ENCODE results near the gene DLG5.

DLG5 gene

DNA sequence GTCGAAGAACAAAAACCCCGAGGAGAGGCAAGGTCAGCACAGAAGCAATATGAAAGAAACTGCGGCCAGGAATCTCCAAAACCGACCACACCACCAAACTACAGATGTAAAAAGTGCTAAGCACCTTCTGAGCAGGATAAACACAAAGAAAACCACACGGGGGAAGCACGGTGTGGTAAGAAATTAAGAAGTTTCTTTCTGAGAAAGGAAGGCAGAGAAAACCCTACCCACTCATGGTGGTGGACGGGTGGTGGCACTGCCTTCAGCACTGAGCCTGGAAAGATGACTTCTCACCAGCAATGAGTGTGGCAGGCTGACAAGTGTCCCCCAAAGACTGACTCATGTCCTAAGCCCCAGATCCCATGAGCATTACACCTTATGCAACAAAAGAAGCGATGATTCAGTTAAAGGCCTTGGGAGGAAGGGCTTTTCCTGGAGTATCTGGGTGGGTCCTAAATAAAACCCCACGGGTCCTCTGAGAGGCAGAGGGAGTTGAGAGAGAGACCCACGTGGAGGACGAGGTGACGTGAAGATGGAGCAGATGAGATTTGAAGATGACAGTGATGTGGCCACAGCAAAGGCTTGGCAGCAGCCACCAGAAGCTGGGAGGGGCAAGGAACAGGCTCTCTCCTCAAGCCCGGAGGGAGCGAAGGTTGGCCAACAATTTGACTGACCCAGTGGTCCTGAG lies 124.9 kb downstream of the DLG5 start:
- no peaks in the 10 kb centered on the region for H3K9me3 Mint-ChIP-seq
- no peaks in the 10 kb centered on the region for H3K27me3 Mint-ChIP-seq
- H3K36me3 Mint-ChIP-seq = no peaks in the 10 kb centered on the region
- no peak overlapping the region for H3K27ac Mint-ChIP-seq
- H3K4me3 Mint-ChIP-seq = no peak overlapping the region
- H3K4me1 Mint-ChIP-seq = peaks cover 6% of the 10 kb centered on the region

DNA sequence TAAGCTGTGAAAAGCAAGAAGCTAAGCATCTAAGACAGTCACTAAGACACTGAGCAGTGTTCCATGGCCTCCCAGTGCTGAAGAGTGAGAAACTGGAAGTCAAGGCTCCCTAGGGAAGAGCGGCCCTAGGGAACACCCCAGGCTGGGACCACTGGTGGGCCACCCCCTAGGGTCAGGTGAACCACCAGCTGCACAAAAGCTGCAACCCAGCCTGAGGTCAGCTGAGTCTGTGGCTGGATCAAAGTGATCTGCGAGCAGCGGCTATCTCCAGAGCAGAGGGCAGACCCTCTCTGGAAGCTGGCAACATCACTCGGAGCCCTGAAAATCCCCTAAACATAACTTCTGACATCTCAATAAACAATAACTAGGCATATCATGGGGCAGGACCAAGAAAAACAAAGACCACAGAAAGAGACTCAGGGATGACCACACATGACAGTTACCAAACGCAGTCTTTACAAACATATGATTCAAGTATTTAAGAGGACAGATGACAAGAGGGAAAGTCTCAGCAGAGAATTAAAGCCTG lies 125.8 kb downstream of the DLG5 start:
- Mint-ChIP-seq H3K4me1 (peaks cover 6% of the 10 kb centered on the region), H3K4me3 (no peak overlapping the region), H3K36me3 (no peaks in the 10 kb centered on the region), H3K27ac (no peak overlapping the region), H3K27me3 (no peaks in the 10 kb centered on the region), H3K9me3 (no peaks in the 10 kb centered on the region)

GRCh38 chr10:77800320-77800719 lies 126.2 kb downstream of the DLG5 start:
- no peaks in the 10 kb centered on the region for H3K9me3 Mint-ChIP-seq
- H3K36me3 Mint-ChIP-seq = no peaks in the 10 kb centered on the region
- H3K4me3 Mint-ChIP-seq = no peak overlapping the region
- H3K4me1 Mint-ChIP-seq = peaks cover 6% of the 10 kb centered on the region
- H3K27me3 Mint-ChIP-seq = no peaks in the 10 kb centered on the region
- no peak overlapping the region for H3K27ac Mint-ChIP-seq

DNA sequence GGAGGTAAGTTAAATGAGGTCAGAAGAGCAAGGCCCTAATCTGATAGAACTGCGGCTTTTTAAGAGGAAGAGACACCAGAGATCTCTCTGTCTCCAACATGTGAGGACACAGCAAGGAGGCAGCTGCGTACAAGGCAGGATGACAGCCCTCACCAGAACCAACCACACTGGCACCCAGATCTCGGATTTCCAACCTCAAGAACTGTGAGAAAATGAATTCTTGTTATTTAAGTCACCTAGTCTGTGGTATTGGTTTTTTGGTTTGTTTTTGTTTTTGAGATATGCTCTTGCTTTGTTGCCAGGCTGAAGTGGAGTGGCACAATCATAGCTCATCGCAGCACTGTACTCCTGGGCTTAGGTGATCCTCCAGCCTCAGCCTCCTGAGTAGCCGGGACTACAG lies 127.2 kb downstream of the DLG5 start:
- Mint-ChIP-seq H3K9me3 (no peaks in the 10 kb centered on the region), H3K27ac (no peak overlapping the region), H3K27me3 (no peaks in the 10 kb centered on the region), H3K4me1 (peaks cover 6% of the 10 kb centered on the region), H3K4me3 (no peak overlapping the region), H3K36me3 (no peaks in the 10 kb centered on the region)

DNA sequence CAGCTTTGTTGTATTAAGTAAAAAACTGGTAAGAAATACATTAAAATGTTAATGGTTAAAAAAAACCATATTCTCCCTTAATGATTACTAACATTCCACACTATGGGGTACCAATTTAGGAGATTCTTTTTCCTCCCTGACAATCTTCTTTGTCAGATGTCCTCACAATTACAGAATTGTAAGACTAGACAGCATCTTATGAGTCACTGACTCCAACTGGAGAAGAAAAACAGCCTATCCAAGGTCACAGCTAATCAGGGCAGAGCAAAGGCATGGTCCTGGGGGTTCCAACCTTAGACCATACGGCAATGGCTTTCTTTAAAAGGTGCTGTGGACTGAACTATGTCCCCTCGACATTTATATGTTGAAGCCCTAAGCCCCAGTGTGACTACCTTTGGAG lies 127.6 kb downstream of the DLG5 start:
- no peak overlapping the region for H3K27ac Mint-ChIP-seq
- H3K36me3 Mint-ChIP-seq = no peaks in the 10 kb centered on the region
- H3K4me3 Mint-ChIP-seq = no peak overlapping the region
- H3K27me3 Mint-ChIP-seq = no peaks in the 10 kb centered on the region
- peaks cover 6% of the 10 kb centered on the region for H3K4me1 Mint-ChIP-seq
- no peaks in the 10 kb centered on the region for H3K9me3 Mint-ChIP-seq

DNA sequence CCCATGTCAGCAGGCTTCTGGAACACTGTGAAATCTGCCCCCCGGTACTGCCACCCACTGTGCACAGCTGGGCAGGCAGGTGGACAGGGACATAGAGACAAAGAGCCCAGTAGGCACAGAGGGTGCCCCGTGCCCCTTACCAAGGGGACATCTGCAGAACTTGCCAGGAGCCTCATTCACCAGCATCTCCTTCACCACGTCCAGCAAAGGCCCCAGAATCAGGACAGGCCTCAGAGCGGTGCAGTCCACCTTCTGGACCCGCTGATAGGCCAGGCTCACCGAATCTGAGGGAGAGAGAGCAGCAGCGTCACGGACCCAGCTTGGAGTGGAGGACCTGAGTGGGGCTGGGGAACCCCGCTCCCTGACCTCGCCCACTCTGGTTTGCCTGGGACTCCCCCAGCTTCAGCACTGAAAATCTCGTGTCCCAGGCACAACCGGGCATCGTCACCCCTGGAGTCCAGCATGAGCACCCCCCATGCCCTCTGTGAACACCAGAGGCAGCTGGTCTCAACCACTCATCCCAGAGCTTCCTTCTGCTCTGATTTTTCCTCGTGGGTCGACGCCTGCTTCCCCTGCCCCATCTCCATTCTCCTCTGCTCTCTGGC lies 130.1 kb downstream of the DLG5 start:
- Mint-ChIP-seq H3K27ac (no peak overlapping the region), H3K4me1 (peaks cover 6% of the 10 kb centered on the region), H3K36me3 (no peaks in the 10 kb centered on the region), H3K9me3 (no peaks in the 10 kb centered on the region), H3K4me3 (no peak overlapping the region), H3K27me3 (no peaks in the 10 kb centered on the region)

DNA sequence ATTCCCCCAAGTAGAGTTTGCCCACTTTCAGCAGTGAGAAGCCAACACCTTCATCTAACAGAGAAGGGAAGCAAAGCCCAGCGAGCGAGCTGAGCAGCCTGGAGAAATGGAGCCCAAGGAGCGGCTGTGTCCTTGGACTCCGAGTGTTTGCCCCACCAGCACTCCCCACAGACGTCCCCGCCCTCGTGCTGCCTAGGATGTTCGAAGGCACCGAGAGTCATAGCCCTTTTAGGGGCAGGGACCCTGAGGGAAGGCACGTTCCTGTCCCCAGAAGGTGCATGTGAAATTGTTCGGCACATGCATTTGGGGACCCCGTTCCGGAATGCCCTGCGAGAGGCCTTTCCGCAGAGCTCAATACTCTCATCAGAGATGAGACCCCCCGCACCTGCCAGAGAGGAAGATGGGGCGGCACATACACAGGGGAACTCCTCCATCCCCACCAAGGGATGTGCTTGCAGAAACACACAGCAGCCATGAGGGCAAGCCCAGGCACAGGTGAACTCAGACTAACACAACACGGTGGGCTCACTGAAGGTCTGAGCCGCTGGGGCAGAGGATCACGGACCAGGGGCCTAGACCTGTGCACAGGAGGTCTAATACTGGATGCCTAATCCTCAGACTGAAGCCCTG lies 131.0 kb downstream of the DLG5 start:
- no peak overlapping the region for H3K27ac Mint-ChIP-seq

DNA sequence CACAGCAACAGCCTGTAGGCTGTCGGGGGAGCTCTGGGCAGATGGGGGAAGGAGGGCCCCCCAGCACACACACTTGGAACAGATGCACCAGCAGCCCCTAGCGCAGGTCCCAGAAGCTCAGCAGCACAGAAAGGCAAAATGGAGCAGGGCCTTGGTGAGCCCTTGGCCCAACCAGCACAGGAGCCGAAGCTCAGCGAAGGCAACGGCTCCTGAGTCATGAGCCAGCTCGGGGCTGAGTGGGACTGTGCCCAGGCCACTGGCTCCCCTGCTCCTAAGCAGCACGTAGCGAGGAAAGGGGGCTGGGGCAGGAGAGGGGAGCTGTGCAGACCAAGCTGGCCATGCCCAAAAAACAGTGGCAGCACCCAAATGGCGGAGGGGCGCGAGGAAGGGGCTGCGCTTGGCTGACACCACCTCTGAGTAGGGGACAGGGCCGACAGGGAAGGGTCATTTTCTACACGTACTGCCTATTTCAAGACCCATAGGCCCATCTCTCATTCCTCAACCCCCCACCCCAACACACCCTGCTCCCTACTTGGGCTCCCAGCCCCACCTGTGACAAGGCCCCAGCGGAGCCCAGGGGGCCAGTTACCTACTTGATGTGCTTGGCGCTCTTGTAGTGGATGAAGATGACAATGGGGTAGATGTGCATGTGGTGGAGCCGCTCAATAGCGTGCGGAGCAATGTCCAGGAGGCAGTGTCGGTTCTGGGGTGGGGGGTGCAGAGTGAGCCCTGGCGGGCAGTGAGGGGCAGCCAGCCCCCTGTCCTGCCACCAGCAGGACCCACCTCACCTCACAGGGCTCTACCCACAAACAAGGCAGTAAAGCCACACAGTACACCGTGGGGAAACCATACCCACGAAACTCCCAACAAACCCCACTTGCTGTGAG lies 132.1 kb downstream of the DLG5 start:
- Mint-ChIP-seq H3K4me1 (no peaks in the 10 kb centered on the region), H3K4me3 (no peak overlapping the region), H3K27me3 (no peaks in the 10 kb centered on the region), H3K9me3 (no peaks in the 10 kb centered on the region), H3K36me3 (no peaks in the 10 kb centered on the region), H3K27ac (no peak overlapping the region)

More for the DNA sequence above, 131.0 kb downstream of the DLG5 start:
- no peaks in the 10 kb centered on the region for H3K27me3 Mint-ChIP-seq
- no peaks in the 10 kb centered on the region for H3K9me3 Mint-ChIP-seq
- H3K4me1 Mint-ChIP-seq = no peaks in the 10 kb centered on the region
- no peak overlapping the region for H3K4me3 Mint-ChIP-seq
- H3K36me3 Mint-ChIP-seq = no peaks in the 10 kb centered on the region

DNA sequence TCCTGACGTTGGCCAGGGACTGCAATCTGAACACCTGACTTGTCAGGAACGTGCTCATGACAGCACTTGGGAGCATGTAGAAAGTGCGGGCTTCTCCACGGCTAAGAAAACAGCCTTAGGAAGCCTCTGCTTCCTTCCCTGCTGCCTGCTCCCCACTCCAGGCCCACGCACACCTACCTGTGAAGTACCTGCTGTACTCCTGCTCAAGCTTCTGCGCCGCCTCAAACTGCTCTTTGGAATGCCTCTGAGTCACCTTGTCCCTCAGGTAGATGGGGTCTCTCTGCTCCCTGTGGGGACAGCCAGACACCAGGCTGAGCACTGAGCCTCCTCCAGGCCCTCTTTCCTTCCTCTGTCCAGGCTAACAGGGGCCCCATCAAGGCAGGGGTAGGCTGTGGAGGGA lies 132.7 kb downstream of the DLG5 start:
- Mint-ChIP-seq H3K36me3 (no peaks in the 10 kb centered on the region), H3K9me3 (no peaks in the 10 kb centered on the region), H3K4me1 (no peaks in the 10 kb centered on the region), H3K4me3 (no peak overlapping the region), H3K27me3 (no peaks in the 10 kb centered on the region), H3K27ac (no peak overlapping the region)

- no peaks in the 10 kb centered on the region for H3K4me1 Mint-ChIP-seq
- H3K4me3 Mint-ChIP-seq = no peak overlapping the region
- H3K27me3 Mint-ChIP-seq = no peaks in the 10 kb centered on the region
- no peaks in the 10 kb centered on the region for H3K36me3 Mint-ChIP-seq
- H3K27ac Mint-ChIP-seq = no peak overlapping the region
- no peaks in the 10 kb centered on the region for H3K9me3 Mint-ChIP-seq
Observed at GRCh38 chr10:77792155-77792554, 134.4 kb downstream of the DLG5 start.

- H3K27me3 Mint-ChIP-seq = no peaks in the 10 kb centered on the region
- H3K4me1 Mint-ChIP-seq = no peaks in the 10 kb centered on the region
- H3K4me3 Mint-ChIP-seq = no peak overlapping the region
- no peaks in the 10 kb centered on the region for H3K36me3 Mint-ChIP-seq
- no peaks in the 10 kb centered on the region for H3K9me3 Mint-ChIP-seq
- no peak overlapping the region for H3K27ac Mint-ChIP-seq
Observed at GRCh38 chr10:77791506-77791905, 135.0 kb downstream of the DLG5 start.

GRCh38 chr10:77789861-77790260 lies 136.7 kb downstream of the DLG5 start:
- Mint-ChIP-seq H3K4me3 (no peak overlapping the region), H3K4me1 (no peaks in the 10 kb centered on the region), H3K9me3 (no peaks in the 10 kb centered on the region), H3K36me3 (no peaks in the 10 kb centered on the region), H3K27ac (no peak overlapping the region), H3K27me3 (no peaks in the 10 kb centered on the region)

- H3K36me3 Mint-ChIP-seq = no peaks in the 10 kb centered on the region
- no peak overlapping the region for H3K27ac Mint-ChIP-seq
- no peaks in the 10 kb centered on the region for H3K9me3 Mint-ChIP-seq
- no peaks in the 10 kb centered on the region for H3K27me3 Mint-ChIP-seq
- H3K4me3 Mint-ChIP-seq = no peak overlapping the region
- H3K4me1 Mint-ChIP-seq = no peaks in the 10 kb centered on the region
Observed at GRCh38 chr10:77789016-77789415, 137.5 kb downstream of the DLG5 start.

DNA sequence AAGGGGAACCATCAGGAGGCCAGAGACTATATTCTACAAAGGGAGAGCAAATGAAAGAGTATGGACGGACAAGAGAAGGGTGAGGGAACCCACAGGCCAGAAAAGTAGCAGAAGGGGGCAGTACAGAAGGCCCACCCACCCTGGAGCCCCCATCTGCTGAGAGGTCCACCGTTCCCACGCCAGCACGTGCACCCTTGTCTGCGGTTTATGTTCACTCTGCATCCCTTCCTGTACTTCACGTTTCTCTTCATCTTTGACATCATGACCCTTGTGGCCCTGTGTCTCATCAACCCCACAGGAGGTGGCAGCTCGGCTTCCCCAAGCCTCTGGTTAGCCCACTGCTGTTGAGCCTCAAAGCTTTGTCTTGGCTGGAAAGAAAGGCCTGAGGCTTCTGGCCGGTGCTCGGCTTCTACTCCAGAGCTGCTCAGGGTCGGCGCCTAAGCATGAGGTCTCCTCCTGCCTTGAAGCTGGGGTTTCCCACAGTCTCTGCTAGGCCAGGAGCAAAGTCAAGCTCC lies 138.0 kb downstream of the DLG5 start:
- no peak overlapping the region for H3K27ac Mint-ChIP-seq
- no peak overlapping the region for H3K4me3 Mint-ChIP-seq
- H3K4me1 Mint-ChIP-seq = no peaks in the 10 kb centered on the region
- H3K9me3 Mint-ChIP-seq = no peaks in the 10 kb centered on the region
- H3K36me3 Mint-ChIP-seq = no peaks in the 10 kb centered on the region
- no peaks in the 10 kb centered on the region for H3K27me3 Mint-ChIP-seq

DNA sequence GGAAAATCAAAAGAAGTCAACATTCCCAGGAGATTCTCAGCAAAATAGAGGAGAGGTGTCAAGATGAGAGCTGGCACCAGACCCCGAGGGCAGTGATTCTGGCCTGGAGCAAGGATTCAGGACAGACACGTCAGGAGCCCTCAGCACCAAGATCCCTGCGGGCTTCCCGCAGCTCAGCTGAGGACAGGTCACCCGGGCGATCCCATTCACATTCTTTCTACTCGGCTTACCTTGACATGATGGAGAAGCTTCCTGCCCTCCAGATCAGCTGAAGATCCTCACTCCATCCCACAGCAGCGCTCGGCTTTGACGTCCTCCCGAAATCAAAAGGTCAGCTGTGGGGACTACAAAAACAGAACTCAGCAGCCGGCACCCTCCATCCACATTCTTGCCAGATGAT lies 139.1 kb downstream of the DLG5 start:
- Mint-ChIP-seq H3K4me3 (no peak overlapping the region), H3K36me3 (no peaks in the 10 kb centered on the region)

More for the DNA sequence above, 139.1 kb downstream of the DLG5 start:
- no peaks in the 10 kb centered on the region for H3K9me3 Mint-ChIP-seq
- H3K27ac Mint-ChIP-seq = no peak overlapping the region
- no peaks in the 10 kb centered on the region for H3K27me3 Mint-ChIP-seq
- H3K4me1 Mint-ChIP-seq = no peaks in the 10 kb centered on the region

Measured in activated naive CD4-positive, alpha-beta T cell treated with anti-CD3 and anti-CD28 coated beads, Interleukin-2, amount 50 U/mL, for 24 hours (primary cell).